HepG2 (cell line): Measurements from ENCODE around the gene TOP2A. TPM values are rescaled to one million over a fixed set of nuclear protein-coding genes. Genes with fewer than 3 reads are reported as not detected.

Source experiments
- ATAC-seq: fragments of 200-7000 bp; cut with Tn5 transposase; 3 replicates; pipeline ENCODE4 v1.9.1; 2020; ENCODE audit warnings: mild to moderate bottlenecking, moderate library complexity
- BruUV-seq: library from RNA; stranded (reverse); fragments of 400-500 nt; replicated peaks from 2 replicates; lab custom pipeline; 2021; lab: Mats Ljungman, UMichigan
- CTCF ChIA-PET: fragments of 300-600 bp; formaldehyde crosslinking; extraction: SDS; loops from one replicate; lab custom pipeline; 2021; ENCODE audit warnings: low total read pairs, inconsistent platforms, low intra/inter-chr PET ratio; lab: Yijun Ruan, JAX
- POLR2A ChIA-PET: fragments of 350-600 bp; sonication (Branson Sonifier 250); formaldehyde crosslinking; loops from one replicate; lab custom pipeline; 2020; ENCODE audit warnings: antibody characterized with exemption, inconsistent platforms; lab: Yijun Ruan, JAX
- DNase-seq: peaks from one replicate; pipeline ENCODE4 v3.0.0-alpha.2; 2015; ENCODE audit warnings: low spot score
- FAIRE-seq: peaks from 3 replicates; lab custom pipeline; 2011; peaks lifted over from hg19 to GRCh38; lab: Jason Lieb, UNC
- H2AFZ ChIP-seq: one replicate; pipeline ENCODE4 v1.6.1; 2011; ENCODE audit warnings: low read length, inconsistent platforms
- H3K27ac ChIP-seq: fragments of 300-600 bp; 3 replicates; pipeline ENCODE4 v1.8.0; 2011; ENCODE audit warnings: mixed run types, mild to moderate bottlenecking, mixed read lengths, low read length, inconsistent platforms; ENCODE audit not compliant: insufficient read depth; ENCODE audit errors: extremely low read length
- H3K27me3 ChIP-seq, 2 experiments: fragments of 200-600 bp in 1 of 2; 2 replicates in 1 of 2; 3 replicates in 1 of 2; pipeline versions ENCODE4 v1.6.0 to v1.8.0; 2011; ENCODE audit warnings: low read length in 2 of 2, mild to moderate bottlenecking in 2 of 2, moderate library complexity in 2 of 2, inconsistent platforms in 1 of 2; ENCODE audit not compliant: insufficient read depth in 2 of 2, control insufficient read depth in 1 of 2
- H3K36me3 ChIP-seq, 2 experiments: fragments of 200-600 bp in 1 of 2; replicated peaks in 1 of 2; 2 replicates in 1 of 2; 3 replicates in 1 of 2; pipeline versions ENCODE4 v1.5.1 to v1.8.0; 2011; ENCODE audit warnings: low read length in 2 of 2, inconsistent platforms in 1 of 2; ENCODE audit not compliant: insufficient read depth in 2 of 2, control insufficient read depth in 1 of 2
- H3K4me1 ChIP-seq: 2 replicates; pipeline ENCODE4 v1.5.1; 2012; ENCODE audit warnings: low read length, inconsistent platforms; ENCODE audit not compliant: insufficient read depth
- H3K4me2 ChIP-seq: 2 replicates; pipeline ENCODE4 v1.6.0; 2011; ENCODE audit warnings: low read depth, low read length, inconsistent platforms
- H3K4me3 ChIP-seq, 3 experiments: fragments of 200-600 bp in 1 of 3; sonication (generic), shearing (Covaris generic) in 1 of 3; replicated peaks in 1 of 3; 2 replicates each; pipeline ENCODE4 v1.5.1; 2011 to 2016; ENCODE audit warnings: low read length in 3 of 3, inconsistent platforms in 2 of 3, low read depth in 2 of 3, mild to moderate bottlenecking in 2 of 3, control low read depth in 1 of 3, mixed read lengths in 1 of 3; ENCODE audit not compliant: insufficient read depth in 1 of 3
- H3K79me2 ChIP-seq: one replicate; pipeline ENCODE4 v1.6.1; 2011; ENCODE audit warnings: low read length, inconsistent platforms; ENCODE audit not compliant: insufficient read depth
- H3K9ac ChIP-seq: 2 replicates; pipeline ENCODE4 v1.6.0; 2011; ENCODE audit warnings: mild to moderate bottlenecking, low read depth, low read length, inconsistent platforms; ENCODE audit not compliant: insufficient read depth
- H3K9me3 ChIP-seq: 2 replicates; pipeline ENCODE4 v1.5.1; 2012; ENCODE audit warnings: mild to moderate bottlenecking, low read length
- H4K20me1 ChIP-seq: 2 replicates; pipeline ENCODE4 v1.6.0; 2011; ENCODE audit warnings: inconsistent platforms, mild to moderate bottlenecking, low read length, moderate library complexity; ENCODE audit not compliant: insufficient read depth
- MAFG ChIP-seq: sonication (generic); formaldehyde crosslinking; IDR thresholded peaks from 2 replicates; pipeline ENCODE4 v1.5.1; 2020; ENCODE audit warnings: mild to moderate bottlenecking, missing genetic modification reagents
- NR2F6 ChIP-seq, 2 experiments: IDR thresholded peaks; 2 replicates each; pipeline ENCODE4 v1.6.1; 2016; ENCODE audit warnings: antibody characterized with exemption in 1 of 2, mild to moderate bottlenecking in 1 of 2
- PATZ1 ChIP-seq: sonication (generic); formaldehyde crosslinking; IDR thresholded peaks from 2 replicates; pipeline ENCODE4 v1.4.0; 2020; ENCODE audit warnings: missing genetic modification reagents
- ZFAT ChIP-seq: sonication (generic); formaldehyde crosslinking; conservative IDR thresholded peaks from 2 replicates; pipeline ENCODE4 v1.8.1; 2023; ENCODE audit warnings: missing genetic modification reagents, inconsistent platforms
- WGBS: methylation state at CpG from one replicate; pipeline ENCODE4 v1.1.6; 2017; ENCODE audit warnings: low lambda C conversion rate; 5-methylcytosine and 5-hydroxymethylcytosine counted together
- in situ Hi-C: cut with HindIII; loops from 2 replicates; pipeline ENCODE4 v1.10.0; 2017; ENCODE audit warnings: low pct_unique_long_range_greater_than_20kb; ENCODE audit not compliant: extremely low pct_ligation_motif_present
- intact Hi-C: fragments of 100-400 bp; cut with micrococcal nuclease; formaldehyde crosslinking; loops from one replicate; pipeline ENCODE4 v1.10.0; 2022; ENCODE audit not compliant: unreplicated experiment
- polyA plus RNA-seq, 8 experiments: library from polyadenylated mRNA; depleted of rRNA in 3 of 8; stranded (reverse) in 7 of 8; unstranded in 1 of 8; fragments of >200 nt; fragmentation: Illumina TruSeq in 4 of 8; extraction: Trizol in 4 of 8; gene quantifications; 2 replicates each; pipeline versions ENCODE4 v1.2.1 to v1.2.3, GENCODE V29; 2011 to 2016; ENCODE audit warnings: low read depth in 4 of 8, missing spikeins in 1 of 8, mixed read lengths in 1 of 8; ENCODE audit not compliant: insufficient read depth in 1 of 8
- total RNA-seq, 5 experiments: library from RNA; depleted of rRNA; stranded (reverse); fragments of >200 nt; fragmentation: Illumina TruSeq; extraction: Trizol; gene quantifications; 2 replicates each; pipeline ENCODE4 v1.2.3, GENCODE V29; 2016; ENCODE audit warnings: low read depth in 1 of 5

Gene TOP2A
- total and polyA plus RNA-seq, 2 of the 13 experiments (the other 11 are each of a cell fraction or from before 2014, with no cell fraction given) = 108 to 327 TPM

GRCh38 chr17:40372644-40373043 lies 45.1 kb downstream of the TOP2A start (continued):
- TF ChIP-seq PATZ1 (CRISPR knock-in tag) (peak; percentile 32; the same call in 1 of the 2 replicates), NR2F6 (IDR thresholded peaks at IDR 0.05) (peak; percentile 35; the same call in 1 of the 2 replicates), NR2F6 (CRISPR knock-in tag; IDR thresholded peaks at IDR 0.05) (peak; percentile 21; the same call in 1 of the 2 replicates)

GRCh38 chr17:40372031-40372430 lies 45.7 kb downstream of the TOP2A start:
- CTCF ChIA-PET = no interaction called here
- peaks cover 6% of the 10 kb centered on the region; the same call in 1 of the 2 replicates for H3K9me3 ChIP-seq
- POLR2A ChIA-PET = no interaction called here
- peaks cover 22% of the 10 kb centered on the region for H3K4me1 ChIP-seq
- ATAC-seq = no peak
- no peak for FAIRE-seq
- no peak overlapping the region for H3K9ac ChIP-seq
- no peak overlapping the region for H3K4me3 ChIP-seq
- no peak overlapping the region for H3K27ac ChIP-seq
- no peak for DNase-seq
- in situ Hi-C loops = no loop called here
- no TSS peak for BruUV-seq
- 91% methylated on average over 2 of the region's 2 CpGs for WGBS
- H4K20me1 ChIP-seq = no peaks in the 10 kb centered on the region
- H3K79me2 ChIP-seq = no peaks in the 10 kb centered on the region
- intact Hi-C loops = no loop called here
- no peaks in the 10 kb centered on the region for H3K27me3 ChIP-seq
- 0 out of 2 replicates have a peak overlapping the region, but pooled peaks have one; percentile 13 for H3K4me2 ChIP-seq
- H2AFZ ChIP-seq = no peak overlapping the region
- no peaks in the 10 kb centered on the region for H3K36me3 ChIP-seq
- no peak for TF ChIP-seq MAFG (CRISPR knock-in tag)
- TF ChIP-seq ZFAT (CRISPR knock-in tag) = no peak
